GM18498 (cell line): Measurements from ENCODE around the gene SUN3.

Source experiments
- ATAC-seq: cut with Tn5 transposase; IDR thresholded peaks from one replicate; pipeline ENCODE4 v1.9.1; 2021; ENCODE audit warnings: mild to moderate bottlenecking, moderate library complexity; ENCODE audit not compliant: unreplicated experiment

The SUN3 gene

GRCh38 chr7:47979832-47980181 is 49.1 kb downstream of the SUN3 start:
- ATAC-seq = no peak

- ATAC-seq = peak; percentile 99
These were observed 49.6 kb downstream of the SUN3 start, which contains the start of gene HUS1 for GRCh38 chr7:47979145-47979831. TSS of gene HUS1 (minus strand) at chr7:47979615. CDS start at chr7:47979519, 96 bp downstream.

GRCh38 chr7:47978790-47979144 is 50.1 kb downstream of the SUN3 start:
- ATAC-seq = no peak

GRCh38 chr7:47973739-47974138 is 55.2 kb downstream of the SUN3 start:
- ATAC-seq = no peak

GRCh38 chr7:47970761-47971160 is 58.1 kb downstream of the SUN3 start:
- ATAC-seq = no peak

GRCh38 chr7:47968847-47969774 is 59.8 kb downstream of the SUN3 start:
- peak; percentile 82 for ATAC-seq

GRCh38 chr7:47967708-47968107 is 61.2 kb downstream of the SUN3 start:
- ATAC-seq = no peak

GRCh38 chr7:47967123-47967522 is 61.8 kb downstream of the SUN3 start:
- no peak for ATAC-seq

GRCh38 chr7:47965456-47965855 is 63.5 kb downstream of the SUN3 start:
- no peak for ATAC-seq

GRCh38 chr7:47962262-47962661 is 66.6 kb downstream of the SUN3 start:
- ATAC-seq = no peak

GRCh38 chr7:47957156-47957555 is 71.8 kb downstream of the SUN3 start:
- no peak for ATAC-seq

GRCh38 chr7:47956220-47956619 is 72.7 kb downstream of the SUN3 start:
- ATAC-seq = no peak

- ATAC-seq = peak; percentile 25
These were observed 74.5 kb downstream of the SUN3 start for GRCh38 chr7:47954231-47954911.

- ATAC-seq = peak; percentile 70
These were observed 75.1 kb downstream of the SUN3 start for GRCh38 chr7:47953822-47954221.

GRCh38 chr7:47952224-47952623 is 76.7 kb downstream of the SUN3 start:
- no peak for ATAC-seq

- no peak for ATAC-seq
These were observed 77.5 kb downstream of the SUN3 start for GRCh38 chr7:47951374-47951773.

- ATAC-seq = no peak
These were observed 78.2 kb downstream of the SUN3 start for GRCh38 chr7:47950714-47951113.

GRCh38 chr7:47949703-47950102 is 79.2 kb downstream of the SUN3 start:
- ATAC-seq = no peak

- ATAC-seq = no peak
These were observed 80.6 kb downstream of the SUN3 start, which contains the start of gene PKD1L1 for GRCh38 chr7:47948141-47948790. TSS of gene PKD1L1 (minus strand) at chr7:47948466. CDS start at chr7:47948440, 26 bp downstream.

GRCh38 chr7:47947355-47947749 is 81.6 kb downstream of the SUN3 start:
- ATAC-seq = no peak
